MV-4-11 (cell line): Measurements from ENCODE around the gene OTOR.

Source experiments
- DNase-seq: peaks from one replicate; lab custom pipeline; 2025; lab: John Stamatoyannopoulos, UW

OTOR gene, protein sequence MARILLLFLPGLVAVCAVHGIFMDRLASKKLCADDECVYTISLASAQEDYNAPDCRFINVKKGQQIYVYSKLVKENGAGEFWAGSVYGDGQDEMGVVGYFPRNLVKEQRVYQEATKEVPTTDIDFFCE

GRCh38 chr20:16748308-16748900, at the start of gene OTOR:
Gene OTOR (plus strand): TSS chr20:16748358. CDS start chr20:16748402, 44 bp downstream.
- DNase-seq: no peak

GRCh38 chr20:16699293-16699692, 48.9 kb upstream of the OTOR start:
- DNase-seq: peak; percentile 27

DNA sequence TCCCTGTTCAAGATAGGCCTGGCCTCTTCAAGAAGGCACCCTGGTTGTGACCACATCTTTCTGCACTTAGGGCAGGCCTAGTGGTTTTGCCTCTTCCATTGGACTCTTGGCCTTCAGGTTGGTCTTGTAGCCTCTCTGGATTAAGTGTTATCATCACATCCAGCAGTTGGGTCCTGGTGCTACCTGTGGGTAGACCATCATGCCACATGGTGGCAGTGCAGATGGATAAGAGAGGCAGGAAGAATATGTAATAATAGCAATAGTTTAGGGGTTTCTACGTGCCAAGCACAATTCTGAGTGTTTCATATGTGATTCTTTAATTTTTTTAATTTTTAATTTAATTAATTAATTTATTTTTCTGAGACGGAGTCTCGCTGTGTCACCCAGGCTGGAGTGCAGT, 46.9 kb upstream of the OTOR start:
- DNase-seq: peak; percentile 25

- no peak for DNase-seq
Measured at GRCh38 chr20:16703570-16703969, 44.6 kb upstream of the OTOR start.

DNA sequence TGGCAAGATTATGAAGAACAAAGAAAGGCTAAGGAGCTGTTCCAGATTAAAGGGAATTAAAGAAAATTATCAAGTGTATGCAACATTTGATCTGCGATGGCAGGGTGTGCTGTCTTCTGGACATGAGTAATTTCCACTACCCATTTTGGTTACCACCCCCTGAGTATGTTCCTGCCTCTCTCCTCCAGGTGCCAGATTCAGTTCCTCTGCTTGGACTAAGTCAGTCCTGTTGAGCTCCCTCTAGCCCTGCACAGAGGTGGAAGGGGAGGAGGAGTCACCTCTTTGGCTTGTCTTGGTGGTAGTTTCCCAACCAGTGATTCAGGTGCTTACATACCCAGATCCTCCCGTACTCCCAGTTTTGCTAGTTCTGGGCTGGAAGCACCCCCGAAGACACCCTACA, 40.5 kb upstream of the OTOR start:
- DNase-seq: peak; percentile 84

DNA sequence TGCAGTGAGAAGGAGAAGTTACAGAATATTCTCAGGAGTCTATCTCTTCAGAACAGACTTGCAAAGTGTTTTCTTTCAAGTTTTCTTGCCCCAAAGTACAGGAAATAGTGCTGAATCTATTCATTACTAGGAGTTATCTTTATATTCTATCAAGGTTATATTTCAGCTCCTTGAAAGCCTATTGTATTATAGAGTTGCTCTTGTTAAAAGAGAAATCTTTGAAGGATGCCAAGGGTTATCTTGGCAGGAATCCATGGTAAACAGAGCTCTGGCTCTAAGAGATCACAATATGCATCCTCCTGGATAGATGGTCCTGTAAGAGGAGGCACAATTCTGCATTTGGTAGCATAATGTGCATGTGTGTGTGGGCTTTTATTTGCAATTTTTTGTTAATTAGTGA, 39.6 kb upstream of the OTOR start:
- DNase-seq: no peak

DNA sequence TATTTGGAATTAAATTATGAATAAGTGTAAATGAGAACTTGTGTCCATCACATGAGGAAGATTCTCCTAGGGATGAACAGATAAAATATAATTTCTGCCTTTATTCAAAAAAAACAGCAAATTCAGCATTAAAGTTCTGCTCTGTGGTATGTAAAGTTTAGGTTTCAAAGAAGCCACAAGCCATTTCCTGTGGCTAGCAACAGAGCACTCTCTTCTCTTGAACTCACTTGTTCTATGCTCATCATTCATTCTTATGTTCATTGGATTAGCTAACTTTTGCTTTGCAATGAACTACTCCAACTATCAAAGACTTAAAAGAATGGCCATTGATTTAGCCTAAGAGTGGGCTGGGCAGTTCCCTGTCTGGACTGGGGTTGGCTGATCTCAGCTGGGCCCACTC, 39.1 kb upstream of the OTOR start:
- peak; percentile 77 for DNase-seq

DNA sequence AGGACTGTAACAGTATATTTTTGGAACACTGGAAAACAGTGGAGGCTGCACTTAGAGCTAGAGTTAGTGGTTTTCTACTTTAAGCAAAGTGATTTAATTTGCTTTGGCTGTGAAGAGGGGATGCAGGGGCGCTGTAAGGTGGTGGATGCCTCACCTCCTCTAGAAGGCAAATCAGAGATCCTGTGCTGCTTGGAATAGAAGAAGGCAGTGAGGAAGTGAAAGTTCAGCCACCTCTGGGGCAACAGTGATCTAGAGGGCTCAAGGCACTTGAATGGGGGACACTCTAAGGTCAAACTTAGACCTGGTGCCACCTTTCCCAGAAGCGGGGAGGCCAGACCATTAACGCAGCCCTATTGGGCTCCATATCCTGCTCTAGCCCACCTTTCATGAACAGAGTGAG, 37.4 kb upstream of the OTOR start:
- DNase-seq: peak; percentile 49

- DNase-seq: peak; percentile 70
Measured at GRCh38 chr20:16711661-16712258, 36.4 kb upstream of the OTOR start.

- DNase-seq: no peak
Measured at GRCh38 chr20:16712511-16712947, 35.6 kb upstream of the OTOR start.

- DNase-seq: no peak
Measured at GRCh38 chr20:16713066-16713465, 35.1 kb upstream of the OTOR start.

- DNase-seq: no peak
Measured at GRCh38 chr20:16714242-16714641, 33.9 kb upstream of the OTOR start.

DNA sequence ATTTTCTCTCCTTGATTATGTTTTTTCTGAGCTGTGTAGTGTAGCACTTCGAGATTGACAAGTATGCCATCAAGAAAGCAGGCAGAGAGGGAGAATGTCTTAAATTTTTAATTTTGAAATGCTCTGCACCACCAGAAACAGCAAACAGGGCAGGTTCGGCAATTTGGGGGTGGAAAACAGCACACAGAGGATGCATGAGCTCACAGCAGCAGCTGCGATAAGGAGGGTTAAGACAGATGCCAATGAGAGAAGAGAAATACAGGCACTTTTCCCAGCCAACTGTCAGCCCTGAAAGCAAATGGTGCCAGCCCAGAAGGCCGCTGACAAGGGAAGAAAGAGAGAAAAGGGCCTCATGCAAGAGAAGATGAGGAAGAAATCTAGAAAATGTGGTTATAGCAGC, 33.4 kb upstream of the OTOR start:
- DNase-seq: no peak

- no peak for DNase-seq
Measured at GRCh38 chr20:16719421-16719820, 28.7 kb upstream of the OTOR start.

GRCh38 chr20:16729080-16729479, 19.1 kb upstream of the OTOR start:
- no peak for DNase-seq

- DNase-seq: peak; percentile 97
Measured at GRCh38 chr20:16729565-16730460, 18.3 kb upstream of the OTOR start, which contains the start of gene SNRPB2. Gene SNRPB2 (plus strand): TSS chr20:16730026. CDS start chr20:16731703, 1,677 bp downstream.

DNA sequence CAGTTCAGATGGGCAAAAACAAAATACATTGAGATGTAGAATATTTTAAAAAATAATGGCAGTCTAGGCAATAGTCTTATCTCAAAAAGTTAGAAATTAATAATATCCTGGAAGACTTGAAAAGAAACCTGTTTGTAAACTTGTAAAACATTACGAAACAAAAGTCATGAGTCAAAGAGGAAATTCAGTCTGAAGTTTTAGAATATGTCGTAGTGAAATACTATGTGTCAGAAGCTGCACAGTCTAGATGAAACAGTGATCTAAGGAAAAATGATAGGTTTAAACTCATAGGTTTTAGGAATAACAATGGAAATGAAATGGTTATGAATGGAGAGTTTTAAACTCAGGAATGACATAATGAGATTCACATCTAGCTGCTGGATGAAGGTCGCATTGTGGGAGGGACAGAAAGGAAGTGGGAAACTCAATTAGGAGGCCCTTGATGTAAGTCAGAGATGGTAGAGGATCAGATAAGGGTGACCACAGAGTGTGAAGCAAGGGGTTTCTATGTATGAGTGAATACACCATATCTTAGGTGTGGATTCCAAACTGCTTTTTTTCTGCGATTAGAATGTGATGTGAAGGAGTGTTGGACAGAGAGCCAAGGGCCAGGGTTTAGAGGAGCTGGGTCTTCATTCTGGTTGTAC, 15.5 kb upstream of the OTOR start:
- peak; percentile 73 for DNase-seq

DNA sequence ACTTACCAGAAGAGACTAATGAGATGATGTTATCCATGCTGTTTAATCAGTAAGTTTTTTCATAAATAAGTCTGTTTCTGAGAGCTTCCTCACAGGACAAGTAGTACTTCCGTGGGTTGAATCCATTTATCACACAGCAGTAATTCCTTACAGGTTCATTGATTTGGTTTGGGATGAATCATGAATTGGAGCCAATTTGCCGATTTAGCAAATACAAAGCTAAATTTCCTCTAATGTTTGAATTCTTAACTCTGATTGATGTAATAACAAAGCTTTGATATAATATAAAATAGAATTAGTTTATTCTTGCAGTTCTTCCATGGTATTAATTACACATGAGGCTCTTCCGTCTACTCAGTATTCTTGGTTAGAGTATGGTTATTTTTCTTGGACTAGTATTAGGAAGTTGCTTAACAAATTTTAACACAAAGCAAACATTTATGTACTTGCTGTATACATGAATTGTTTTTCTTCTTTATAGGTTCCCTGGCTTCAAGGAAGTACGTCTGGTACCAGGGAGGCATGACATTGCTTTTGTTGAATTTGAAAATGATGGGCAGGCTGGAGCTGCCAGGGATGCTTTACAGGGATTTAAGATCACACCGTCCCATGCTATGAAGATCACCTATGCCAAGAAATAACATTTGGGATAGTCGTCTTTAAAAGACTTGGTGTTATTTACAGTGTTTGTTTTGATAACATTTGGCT, 7.6 kb upstream of the OTOR start:
- no peak for DNase-seq

DNA sequence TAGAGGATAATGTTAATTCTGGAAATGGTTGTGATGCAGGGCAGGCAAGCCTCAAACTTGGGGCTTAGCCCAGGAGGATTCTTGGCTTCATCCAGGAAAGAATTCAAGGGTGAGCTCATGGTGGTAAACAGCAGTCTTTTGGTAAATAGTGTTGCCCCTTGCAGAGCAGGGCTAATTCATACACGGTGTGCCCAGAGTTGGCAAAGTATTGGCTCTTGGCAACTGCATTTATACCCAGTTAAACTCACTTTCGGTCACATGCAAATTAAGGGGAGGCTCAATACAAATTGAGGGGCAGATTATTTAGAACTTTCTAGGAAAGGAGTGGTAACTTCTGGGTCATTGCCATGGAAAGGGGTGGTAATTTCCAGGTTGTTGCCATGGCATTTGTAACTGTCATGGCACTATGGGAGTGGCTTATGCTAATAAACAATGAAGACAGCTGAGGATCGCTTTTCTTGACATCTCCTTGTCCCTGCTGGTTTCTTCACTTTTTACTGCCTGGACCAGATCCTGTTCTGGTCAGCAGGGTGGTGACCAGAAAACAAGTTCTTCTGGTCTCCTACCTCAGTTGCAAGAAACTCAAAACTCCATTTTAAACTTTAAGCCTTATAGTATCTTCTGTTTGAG, 3.9 kb upstream of the OTOR start:
- no peak for DNase-seq

GRCh38 chr20:16745204-16745603, 3.0 kb upstream of the OTOR start:
- no peak for DNase-seq

DNA sequence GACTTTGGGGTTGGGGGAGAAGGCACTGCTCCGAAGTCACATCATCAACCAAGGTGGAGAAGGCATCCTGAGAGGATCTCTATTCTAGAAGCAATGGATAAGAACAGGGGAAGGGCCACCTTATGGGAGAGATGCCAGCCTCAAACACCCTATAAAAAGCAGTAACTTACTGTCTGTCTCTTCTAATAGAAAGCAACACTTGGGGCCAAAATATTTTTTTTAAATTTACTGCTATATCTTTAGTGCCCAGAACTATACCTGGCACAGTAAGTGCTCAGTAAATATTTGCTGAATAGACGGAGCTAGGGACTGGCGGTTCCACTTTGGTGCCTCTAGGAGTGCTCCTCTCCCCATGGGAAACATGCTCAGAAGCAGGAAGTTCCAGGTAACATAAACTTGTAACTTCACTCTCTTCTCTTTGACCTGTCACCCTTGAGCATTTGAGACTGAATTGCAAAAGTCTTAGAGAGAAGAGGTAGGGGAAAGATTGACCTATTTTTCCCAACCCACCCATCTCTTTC, 807 bp upstream of the OTOR start:
- no peak for DNase-seq
